GM12878 (cell line): ENCODE measurements around the gene STK10. TPM values are rescaled to one million over a fixed set of nuclear protein-coding genes. Genes with fewer than 3 reads are reported as not detected.

Experiments used
- CHD1 ChIP-seq: IDR thresholded peaks from 2 replicates; pipeline ENCODE4 v1.6.1; 2012; ENCODE audit warnings: low read depth, low read length, improper control_type of control experiment
- CHD2 ChIP-seq: IDR thresholded peaks from 2 replicates; pipeline ENCODE4 v1.6.1; 2011; ENCODE audit warnings: low read depth, low read length, improper control_type of control experiment, borderline replicate concordance
- EGR1 ChIP-seq, 2 experiments: IDR thresholded peaks; 1 replicate in 1 of 2; 2 replicates in 1 of 2; pipeline ENCODE4 v1.6.1; 2011 to 2012; ENCODE audit warnings: low read depth in 2 of 2, low read length in 2 of 2, borderline replicate concordance in 1 of 2, mild to moderate bottlenecking in 1 of 2, moderate library complexity in 1 of 2
- ETV6 ChIP-seq, 2 experiments: fragments of 450-650 bp in 1 of 2; IDR thresholded peaks in 1 of 2; conservative IDR thresholded peaks in 1 of 2; 2 replicates each; pipeline ENCODE4 v1.6.1; 2014; ENCODE audit warnings: antibody characterized with exemption in 1 of 2, borderline replicate concordance in 1 of 2, low read depth in 1 of 2, mild to moderate bottlenecking in 1 of 2, moderate library complexity in 1 of 2
- MEF2B ChIP-seq: fragments of 450-650 bp; IDR thresholded peaks from 2 replicates; pipeline ENCODE4 v1.6.1; 2018; ENCODE audit warnings: mild to moderate bottlenecking, moderate library complexity; ENCODE audit not compliant: partially characterized antibody, poor library complexity, severe bottlenecking
- MTA2 ChIP-seq: fragments of 450-650 bp; IDR thresholded peaks from 2 replicates; pipeline ENCODE4 v1.6.1; 2016; ENCODE audit warnings: low read depth, mild to moderate bottlenecking, moderate library complexity
- NBN ChIP-seq: fragments of 450-650 bp; IDR thresholded peaks from 2 replicates; pipeline ENCODE4 v1.6.1; 2016
- POLR2AphosphoS5 ChIP-seq: IDR thresholded peaks from 2 replicates; pipeline ENCODE4 v1.6.1; 2011; ENCODE audit warnings: mild to moderate bottlenecking, low read length, inconsistent platforms
- POU2F2 ChIP-seq: IDR thresholded peaks from 3 replicates; pipeline ENCODE4 v1.6.1; 2011; ENCODE audit warnings: low read depth, mild to moderate bottlenecking, low read length, borderline replicate concordance
- RELA ChIP-seq: fragments of 450-650 bp; IDR thresholded peaks from 2 replicates; pipeline ENCODE4 v1.8.0; 2014; ENCODE audit warnings: borderline replicate concordance; ENCODE audit not compliant: partially characterized antibody
- RUNX3 ChIP-seq: IDR thresholded peaks from 2 replicates; pipeline ENCODE4 v1.6.1; 2012; ENCODE audit warnings: low read length, inconsistent platforms
- STAT1 ChIP-seq: fragments of 450-650 bp; conservative IDR thresholded peaks from 2 replicates; pipeline ENCODE4 v1.6.1; 2014; ENCODE audit warnings: antibody characterized with exemption, mild to moderate bottlenecking
- TAF1 ChIP-seq: IDR thresholded peaks from 2 replicates; pipeline ENCODE4 v1.6.1; 2011; ENCODE audit warnings: mild to moderate bottlenecking, low read depth, low read length, borderline replicate concordance
- TARDBP ChIP-seq: IDR thresholded peaks from 2 replicates; pipeline ENCODE4 v1.6.1; 2016; ENCODE audit warnings: borderline replicate concordance
- TCF12 ChIP-seq: IDR thresholded peaks from 2 replicates; pipeline ENCODE4 v1.6.1; 2011; ENCODE audit warnings: low read depth, mild to moderate bottlenecking, low read length
- WRNIP1 ChIP-seq: IDR thresholded peaks from 2 replicates; pipeline ENCODE4 v1.6.1; 2011; ENCODE audit warnings: low read depth, low read length, improper control_type of control experiment, borderline replicate concordance
- ZNF24 ChIP-seq: fragments of 450-650 bp; IDR thresholded peaks from 2 replicates; pipeline ENCODE4 v1.6.1; 2017; ENCODE audit warnings: antibody characterized with exemption, mild to moderate bottlenecking
- polyA plus RNA-seq, 11 experiments: library from polyadenylated mRNA; depleted of rRNA in 4 of 11; unstranded in 6 of 11; stranded (reverse) in 5 of 11; fragments of >200 nt; fragmentation: Nextera tagmentation in 4 of 11; fragmentation: Illumina TruSeq in 1 of 11; extraction: Ambion mirVana in 4 of 11; extraction: Trizol in 1 of 11; gene quantifications; 1 replicate in 1 of 11; 2 replicates in 10 of 11; pipeline versions ENCODE4 v1.2.1 to v1.2.3, GENCODE V29; 2011 to 2016; ENCODE audit warnings: inconsistent platforms in 2 of 11, missing spikeins in 2 of 11, low read depth in 1 of 11
- total RNA-seq, 4 experiments: library from RNA; depleted of rRNA in 3 of 4; stranded (reverse); fragments of >200 nt in 3 of 4; fragmentation: Illumina TruSeq in 1 of 4; extraction: Trizol in 1 of 4; gene quantifications; 2 replicates each; pipeline versions ENCODE4 v1.2.1 to v1.2.3, GENCODE V29; 2013 to 2021

Gene STK10
- total and polyA plus RNA-seq, 10 of the 15 experiments (the other 5 are each of a cell fraction or from before 2014, with no cell fraction given) = 14.2 to 96.4 (median 50.6) TPM

DNA sequence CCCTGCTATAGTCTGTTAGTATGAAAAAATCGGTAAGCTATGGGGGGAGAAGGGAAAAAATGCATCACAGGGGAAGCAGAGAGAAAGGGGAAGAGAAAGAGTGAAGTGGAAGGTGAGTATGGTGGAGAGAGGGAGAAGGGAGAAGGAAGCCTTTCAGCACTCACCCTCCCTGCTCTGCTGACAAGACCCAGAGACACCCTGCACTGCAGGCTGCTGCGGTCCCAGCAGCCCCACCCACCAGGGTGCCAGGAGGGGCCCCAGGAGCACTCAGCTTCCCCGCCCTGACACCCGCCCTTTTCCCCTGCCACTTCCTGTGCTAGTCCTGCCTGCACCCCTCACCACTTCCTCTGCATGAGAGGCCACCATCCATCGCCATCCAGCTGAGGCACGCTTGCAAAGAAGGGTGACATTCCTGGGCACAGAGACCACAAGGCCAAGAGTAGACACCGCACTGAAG, 12.7 kb downstream of the STK10 start (continued):
- TF ChIP-seq CHD2 = peak; percentile 55; the same call in 1 of the 2 replicates
- TF ChIP-seq EGR1 (IDR thresholded peaks at IDR 0.05; ENCODE audit: borderline replicate concordance in 1 of 2, low read depth in 2 of 2, low read length in 2 of 2) = 0 out of 3 replicates have a peak, but pooled peaks of 1 of the 2 experiments have one; percentile 29
- peak; percentile 50; the same call in 1 of the 2 replicates for TF ChIP-seq TAF1
- peak; percentile 67; the same call in 1 of the 2 replicates for TF ChIP-seq POLR2AphosphoS5
- peak; percentile 18; the same call in 1 of the 2 replicates for TF ChIP-seq ZNF24
- TF ChIP-seq RELA = no peak
- TF ChIP-seq STAT1 = no peak
- TF ChIP-seq WRNIP1 = 0 out of 2 replicates have a peak, but pooled peaks have one; percentile 56
- TF ChIP-seq ETV6 (conservative IDR thresholded peaks at IDR 0.05 in 1 of 2, IDR thresholded peaks at IDR 0.05 in 1 of 2; ENCODE audit: borderline replicate concordance in 1 of 2, low read depth in 1 of 2) = peak in 1 of 2 experiments; percentile 87; a peak in 2 of 4 replicates
- peak; percentile 32; the same call in 1 of the 2 replicates for TF ChIP-seq MTA2
- TF ChIP-seq TARDBP = no peak; the same call in 1 of the 2 replicates
- 0 out of 2 replicates have a peak, but pooled peaks have one; percentile 47 for TF ChIP-seq CHD1
- peak; percentile 55; the same call in 1 of the 3 replicates for TF ChIP-seq POU2F2
- peak; percentile 90 for TF ChIP-seq NBN
- no peak for TF ChIP-seq MEF2B
- TF ChIP-seq RUNX3 = peak; percentile 76
- 0 out of 2 replicates have a peak, but pooled peaks have one; percentile 49 for TF ChIP-seq TCF12
